GM18507 (cell line): ENCODE measurements around the gene ENAH.
"Not testable (repeated sequence)": the region's sequence is repeated elsewhere in the genome, so short reads cannot be mapped to it uniquely, and the experiment has no call there.

Experiments used
- DNase-seq: peaks from one replicate; pipeline ENCODE4 v3.0.0; 2011; ENCODE audit warnings: low read depth; ENCODE audit not compliant: insufficient read length; ENCODE audit errors: extremely low spot score
- FAIRE-seq: peaks from 2 replicates; lab custom pipeline; 2011; peaks lifted over from hg19 to GRCh38; lab: Jason Lieb, UNC

ENAH gene

GRCh38 chr1:225514671-225515081, 138.2 kb downstream of the ENAH start:
- FAIRE-seq, result no peak
- DNase-seq, result no peak

- DNase-seq, FAIRE-seq: not testable (repeated sequence)
Observed at GRCh38 chr1:225513576-225513975, 139.3 kb downstream of the ENAH start.

GRCh38 chr1:225511828-225512381, 141.0 kb downstream of the ENAH start:
- FAIRE-seq (no peak), DNase-seq (no peak)

GRCh38 chr1:225510740-225511139, 142.2 kb downstream of the ENAH start:
- not testable (repeated sequence) for FAIRE-seq, DNase-seq

GRCh38 chr1:225509770-225510169, 143.2 kb downstream of the ENAH start:
- FAIRE-seq, result no peak
- no peak for DNase-seq

GRCh38 chr1:225509376-225509707, 143.6 kb downstream of the ENAH start:
- DNase-seq (no peak), FAIRE-seq (no peak)

GRCh38 chr1:225508538-225509375, 144.2 kb downstream of the ENAH start:
- FAIRE-seq (no peak), DNase-seq (no peak)

- no peak for DNase-seq
- FAIRE-seq, result no peak
Observed at GRCh38 chr1:225506727-225507126, 146.2 kb downstream of the ENAH start.

GRCh38 chr1:225504776-225505175, 148.1 kb downstream of the ENAH start:
- DNase-seq, result no peak
- FAIRE-seq, result no peak

GRCh38 chr1:225500624-225501192, 152.2 kb downstream of the ENAH start:
- FAIRE-seq (no peak), DNase-seq (no peak)

GRCh38 chr1:225498549-225499136, 154.3 kb downstream of the ENAH start:
- DNase-seq, result no peak
- FAIRE-seq, result no peak

GRCh38 chr1:225494789-225495359, 158.0 kb downstream of the ENAH start:
- FAIRE-seq, result peak; percentile 60

GRCh38 chr1:225493591-225494246, 159.2 kb downstream of the ENAH start:
- no peak for DNase-seq
- no peak for FAIRE-seq

More at GRCh38 chr1:225494789-225495359, 158.0 kb downstream of the ENAH start:
- no peak for DNase-seq

GRCh38 chr1:225488676-225489075, 164.2 kb downstream of the ENAH start:
- FAIRE-seq, result no peak

GRCh38 chr1:225486856-225487255, 166.1 kb downstream of the ENAH start:
- no peak for DNase-seq

More at GRCh38 chr1:225488676-225489075, 164.2 kb downstream of the ENAH start:
- DNase-seq, result no peak

GRCh38 chr1:225485991-225486530, 166.9 kb downstream of the ENAH start:
- DNase-seq (no peak), FAIRE-seq (no peak)

More at GRCh38 chr1:225486856-225487255, 166.1 kb downstream of the ENAH start:
- no peak for FAIRE-seq

- DNase-seq (no peak), FAIRE-seq (no peak)
Observed at GRCh38 chr1:225485226-225485625, 167.7 kb downstream of the ENAH start.

GRCh38 chr1:225484657-225485214, 168.2 kb downstream of the ENAH start:
- no peak for FAIRE-seq
- no peak for DNase-seq
